Measurements from ENCODE around the gene VPS45. TPM values are rescaled to one million over a fixed set of nuclear protein-coding genes. Genes with fewer than 3 reads are reported as not detected.
"Not testable (repeated sequence)": the region's sequence is repeated elsewhere in the genome, so short reads cannot be mapped to it uniquely, and the experiment has no call there.

VPS45 gene
- total and polyA plus RNA-seq, 12 donors, result 26.6 to 73.6 (median 49.8) TPM

GRCh38 chr1:150127464-150127863, 59.9 kb downstream of the VPS45 start:
- no peaks in the 10 kb centered on the region for H3K9me3 ChIP-seq
- TF ChIP-seq, protein P1, sequence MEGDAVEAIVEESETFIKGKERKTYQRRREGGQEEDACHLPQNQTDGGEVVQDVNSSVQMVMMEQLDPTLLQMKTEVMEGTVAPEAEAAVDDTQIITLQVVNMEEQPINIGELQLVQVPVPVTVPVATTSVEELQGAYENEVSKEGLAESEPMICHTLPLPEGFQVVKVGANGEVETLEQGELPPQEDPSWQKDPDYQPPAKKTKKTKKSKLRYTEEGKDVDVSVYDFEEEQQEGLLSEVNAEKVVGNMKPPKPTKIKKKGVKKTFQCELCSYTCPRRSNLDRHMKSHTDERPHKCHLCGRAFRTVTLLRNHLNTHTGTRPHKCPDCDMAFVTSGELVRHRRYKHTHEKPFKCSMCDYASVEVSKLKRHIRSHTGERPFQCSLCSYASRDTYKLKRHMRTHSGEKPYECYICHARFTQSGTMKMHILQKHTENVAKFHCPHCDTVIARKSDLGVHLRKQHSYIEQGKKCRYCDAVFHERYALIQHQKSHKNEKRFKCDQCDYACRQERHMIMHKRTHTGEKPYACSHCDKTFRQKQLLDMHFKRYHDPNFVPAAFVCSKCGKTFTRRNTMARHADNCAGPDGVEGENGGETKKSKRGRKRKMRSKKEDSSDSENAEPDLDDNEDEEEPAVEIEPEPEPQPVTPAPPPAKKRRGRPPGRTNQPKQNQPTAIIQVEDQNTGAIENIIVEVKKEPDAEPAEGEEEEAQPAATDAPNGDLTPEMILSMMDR (IDR thresholded peaks at IDR 0.05), result no peak
- intact Hi-C loops (cut with DNase I), result no loop called here
- H3K27ac ChIP-seq, result no peak overlapping the region
- H3K4me3 ChIP-seq, result no peak overlapping the region
- ATAC-seq (no peak), DNase-seq (no peak)
- H3K36me3 ChIP-seq, result peaks cover 0 to 49% (median 4%) of the 10 kb centered on the region in 9 donors
- H3K27me3 ChIP-seq, result no peaks in the 10 kb centered on the region
- H3K4me1 ChIP-seq, result peaks cover 0 to 6% (median 0%) of the 10 kb centered on the region in 9 donors

DNA sequence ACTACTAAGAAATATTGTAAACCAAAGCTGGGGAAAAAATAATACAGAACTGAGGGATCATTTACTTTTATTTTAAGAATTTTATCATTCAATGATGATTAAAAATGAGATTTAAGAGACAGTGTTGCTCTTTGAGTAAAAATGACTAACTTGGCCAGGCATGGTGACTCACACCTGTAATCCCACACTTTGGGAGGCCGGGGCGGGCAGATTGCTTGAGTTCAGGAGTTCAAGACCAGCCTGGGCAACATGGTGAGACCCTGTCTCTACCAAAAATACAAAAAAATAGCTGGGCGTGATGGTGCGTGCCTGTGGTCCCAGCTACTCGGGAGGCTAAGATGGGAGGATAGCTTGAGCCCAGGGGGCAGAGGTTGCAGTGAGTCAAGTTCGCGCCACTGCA, 60.3 kb downstream of the VPS45 start:
- TF ChIP-seq, protein P1 (IDR thresholded peaks at IDR 0.05), result no peak
- intact Hi-C loops (cut with DNase I), result no loop called here
- DNase-seq (no peak), ATAC-seq (no peak)
- Histone ChIP-seq H3K27ac (no peak overlapping the region), H3K27me3 (no peaks in the 10 kb centered on the region), H3K4me3 (no peak overlapping the region), H3K9me3 (no peaks in the 10 kb centered on the region), H3K36me3 (peaks cover 0 to 45% (median 4%) of the 10 kb centered on the region in 9 donors), H3K4me1 (peaks cover 0 to 6% (median 0%) of the 10 kb centered on the region in 9 donors)
- 95 to 97% methylated on average over 7 of the region's 7 CpGs for WGBS, 2 donors

DNA sequence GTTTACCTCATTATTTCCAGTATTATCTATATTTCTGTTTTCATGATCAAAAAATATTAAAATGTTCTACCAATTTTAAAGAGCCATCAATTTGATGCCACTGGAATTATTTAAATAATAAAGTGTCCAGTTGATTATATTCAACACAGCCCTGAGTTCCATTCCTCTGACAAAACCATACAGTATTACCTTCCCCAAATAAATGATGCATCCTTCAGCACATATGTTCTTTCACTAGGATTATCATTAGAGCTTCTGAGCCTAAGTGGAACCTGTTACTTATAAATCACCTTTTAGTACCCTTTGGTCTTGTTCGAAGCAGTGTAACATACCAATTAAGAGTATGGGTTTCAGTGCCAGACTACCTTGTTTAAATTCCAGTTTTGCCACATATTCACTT, 64.8 kb downstream of the VPS45 start:
- ATAC-seq (no peak), DNase-seq (no peak)
- H3K36me3 ChIP-seq, result peaks cover 0 to 40% (median 0%) of the 10 kb centered on the region in 9 donors
- peaks cover 0 to 6% (median 0%) of the 10 kb centered on the region in 9 donors for H3K4me1 ChIP-seq
- H3K9me3 ChIP-seq, result no peaks in the 10 kb centered on the region
- TF ChIP-seq, protein P1 (IDR thresholded peaks at IDR 0.05), result no peak
- H3K27ac ChIP-seq, result no peak overlapping the region
- 97% methylated on average over 1 of the region's 1 CpG for WGBS, 2 donors
- H3K27me3 ChIP-seq, result no peaks in the 10 kb centered on the region
- intact Hi-C loops (cut with DNase I), result no loop called here
- H3K4me3 ChIP-seq, result no peak overlapping the region

GRCh38 chr1:150134537-150134936, 67.0 kb downstream of the VPS45 start:
- 98 to 99% methylated on average over 1 of the region's 1 CpG for WGBS, 2 donors
- Histone ChIP-seq H3K4me3 (no peak overlapping the region), H3K9me3 (no peaks in the 10 kb centered on the region), H3K36me3 (peaks cover 0 to 41% (median 0%) of the 10 kb centered on the region in 9 donors), H3K27me3 (no peaks in the 10 kb centered on the region), H3K4me1 (peaks cover 0 to 6% (median 0%) of the 10 kb centered on the region in 9 donors), H3K27ac (no peak overlapping the region)
- DNase-seq, result no peak
- intact Hi-C loops (cut with DNase I), result no loop called here
- no peak for ATAC-seq
- TF ChIP-seq, protein P1 (IDR thresholded peaks at IDR 0.05), result no peak

DNA sequence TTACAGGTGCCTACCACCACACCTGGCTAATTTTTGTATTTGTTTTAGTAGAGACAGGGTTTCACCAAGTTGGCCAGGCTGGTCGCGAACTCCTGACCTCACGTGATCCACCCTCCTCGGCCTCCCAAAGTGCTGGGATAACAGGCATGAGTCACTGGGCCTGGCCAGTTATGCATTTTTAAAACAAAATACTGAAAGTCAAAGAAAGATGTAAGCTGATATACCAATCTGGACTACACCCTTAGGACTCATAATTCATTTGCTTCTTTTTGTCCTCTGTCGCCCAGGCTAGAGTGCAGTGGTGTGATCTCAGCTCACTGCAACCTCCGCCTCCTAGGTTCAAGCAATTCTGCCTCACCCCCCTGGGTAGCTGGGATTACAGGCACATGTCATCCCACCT, 67.8 kb downstream of the VPS45 start:
- ATAC-seq; intact Hi-C loops (cut with DNase I); DNase-seq; H3K27me3 ChIP-seq; H3K4me1 ChIP-seq; H3K9me3 ChIP-seq; H3K4me3 ChIP-seq; H3K27ac ChIP-seq: not testable (repeated sequence)
- H3K36me3 ChIP-seq, result peaks cover 0 to 38% (median 0%) of the 10 kb centered on the region in 9 donors
- 95 to 96% methylated on average over 6 of the region's 6 CpGs for WGBS, 2 donors

All from heart right ventricle (tissue), 16 donors.